ENCODE measurements around the gene LRRC26. TPM values are rescaled to one million over a fixed set of nuclear protein-coding genes. Genes with fewer than 3 reads are reported as not detected.
"Not testable (repeated sequence)": the region's sequence is repeated elsewhere in the genome, so short reads cannot be mapped to it uniquely, and the experiment has no call there.

Gene LRRC26
- total RNA-seq, 2 experiments from 2014 or later, result not detected

- ATAC-seq (no peak), DNase-seq (no peak)
- Mint-ChIP-seq H3K27me3 (ENCODE audit: low read depth) (peaks cover 34% of the 10 kb centered on the region), H3K4me1 (ENCODE audit: low read depth) (peaks cover 14% of the 10 kb centered on the region), H3K27ac (no peak overlapping the region), H3K4me3 (no peak overlapping the region), H3K36me3 (ENCODE audit: low read depth) (no peaks in the 10 kb centered on the region), H3K9me3 (ENCODE audit: insufficient read depth) (no peaks in the 10 kb centered on the region)
- CTCF ChIA-PET, result no interaction called here
- POLR2A ChIA-PET, result no interaction called here
These were observed 28.6 kb downstream of the LRRC26 start for GRCh38 chr9:137141050-137141810.

GRCh38 chr9:137140151-137141012 lies 29.5 kb downstream of the LRRC26 start:
- ATAC-seq (no peak), DNase-seq (no peak)
- peaks cover 39% of the 10 kb centered on the region for H3K27me3 Mint-ChIP-seq (ENCODE audit: low read depth)
- H3K9me3 Mint-ChIP-seq (ENCODE audit: insufficient read depth), result no peaks in the 10 kb centered on the region
- CTCF ChIA-PET, result no interaction called here
- no peak overlapping the region for H3K27ac Mint-ChIP-seq
- POLR2A ChIA-PET, result interaction anchor here (1.0 kb wide), 1 partner anchor 11 kb away, joined by 3 read pairs; no protein-coding TSS in a partner anchor
- peaks cover 14% of the 10 kb centered on the region for H3K4me1 Mint-ChIP-seq (ENCODE audit: low read depth)
- H3K36me3 Mint-ChIP-seq (ENCODE audit: low read depth), result no peaks in the 10 kb centered on the region
- H3K4me3 Mint-ChIP-seq, result no peak overlapping the region

- Mint-ChIP-seq H3K27ac (no peak overlapping the region), H3K36me3 (ENCODE audit: low read depth) (no peaks in the 10 kb centered on the region), H3K4me3 (no peak overlapping the region), H3K4me1 (ENCODE audit: low read depth) (peaks cover 14% of the 10 kb centered on the region), H3K27me3 (ENCODE audit: low read depth) (peaks cover 39% of the 10 kb centered on the region), H3K9me3 (ENCODE audit: insufficient read depth) (no peaks in the 10 kb centered on the region)
- DNase-seq (no peak), ATAC-seq (peak; percentile 41)
- POLR2A ChIA-PET, result interaction anchor here (1.0 kb wide), 1 partner anchor 10 kb away, joined by 3 read pairs; no protein-coding TSS in a partner anchor
- CTCF ChIA-PET, result no interaction called here
These were observed 30.2 kb downstream of the LRRC26 start for GRCh38 chr9:137139468-137140150.

- POLR2A ChIA-PET, result interaction anchor here (1.0 to 2.0 kb wide), 2 partner anchors 10 to 11 kb away, joined by 3 to 4 read pairs; no protein-coding TSS in a partner anchor
- peaks cover 41% of the 10 kb centered on the region for H3K27me3 Mint-ChIP-seq (ENCODE audit: low read depth)
- CTCF ChIA-PET, result no interaction called here
- peaks cover 14% of the 10 kb centered on the region for H3K4me1 Mint-ChIP-seq (ENCODE audit: low read depth)
- H3K27ac Mint-ChIP-seq, result no peak within 1 kb of the TSS
- no peaks in the 10 kb centered on the region for H3K9me3 Mint-ChIP-seq (ENCODE audit: insufficient read depth)
- no peak within 1 kb of the TSS for H3K4me3 Mint-ChIP-seq
- ATAC-seq (peak; percentile 84), DNase-seq (peak; percentile 54)
- H3K36me3 Mint-ChIP-seq (ENCODE audit: low read depth), result no peaks in the 10 kb centered on the region
These were observed 31.0 kb downstream of the LRRC26 start, which contains the start of gene GRIN1 for GRCh38 chr9:137138722-137139467. TSS of gene GRIN1 (plus strand) at chr9:137139154. CDS start at chr9:137139487, 333 bp downstream.

GRCh38 chr9:137138058-137138721 lies 31.7 kb downstream of the LRRC26 start:
- no peak overlapping the region for H3K4me3 Mint-ChIP-seq
- H3K4me1 Mint-ChIP-seq (ENCODE audit: low read depth), result peaks cover 14% of the 10 kb centered on the region
- no peak overlapping the region for H3K27ac Mint-ChIP-seq
- CTCF ChIA-PET, result interaction anchor here (1.6 kb wide), 1 partner anchor 98 kb away, joined by 3 read pairs; no protein-coding TSS in a partner anchor
- POLR2A ChIA-PET, result interaction anchor here (1.0 to 2.0 kb wide), 2 partner anchors 9 to 12 kb away, joined by 3 to 4 read pairs; no protein-coding TSS in a partner anchor
- peaks cover 43% of the 10 kb centered on the region for H3K27me3 Mint-ChIP-seq (ENCODE audit: low read depth)
- no peaks in the 10 kb centered on the region for H3K36me3 Mint-ChIP-seq (ENCODE audit: low read depth)
- ATAC-seq (no peak), DNase-seq (no peak)
- no peaks in the 10 kb centered on the region for H3K9me3 Mint-ChIP-seq (ENCODE audit: insufficient read depth)

GRCh38 chr9:137136881-137137607 lies 32.8 kb downstream of the LRRC26 start:
- no peak overlapping the region for H3K27ac Mint-ChIP-seq
- CTCF ChIA-PET, result interaction anchor here (1.6 kb wide), 1 partner anchor 100 kb away, joined by 3 read pairs; no protein-coding TSS in a partner anchor
- peaks cover 42% of the 10 kb centered on the region for H3K27me3 Mint-ChIP-seq (ENCODE audit: low read depth)
- ATAC-seq (no peak), DNase-seq (no peak)
- H3K9me3 Mint-ChIP-seq (ENCODE audit: insufficient read depth), result no peaks in the 10 kb centered on the region
- no peak overlapping the region for H3K4me3 Mint-ChIP-seq
- POLR2A ChIA-PET, result interaction anchor here (0.6 to 2.0 kb wide), 2 partner anchors 8 to 23 kb away, joined by 3 to 4 read pairs; no protein-coding TSS in a partner anchor
- peaks cover 14% of the 10 kb centered on the region for H3K4me1 Mint-ChIP-seq (ENCODE audit: low read depth)
- H3K36me3 Mint-ChIP-seq (ENCODE audit: low read depth), result no peaks in the 10 kb centered on the region

- H3K4me3 Mint-ChIP-seq, result no peak overlapping the region
- no peaks in the 10 kb centered on the region for H3K9me3 Mint-ChIP-seq (ENCODE audit: insufficient read depth)
- H3K27ac Mint-ChIP-seq, result no peak overlapping the region
- no peak for ATAC-seq
- peaks cover 14% of the 10 kb centered on the region for H3K4me1 Mint-ChIP-seq (ENCODE audit: low read depth)
- no peaks in the 10 kb centered on the region for H3K36me3 Mint-ChIP-seq (ENCODE audit: low read depth)
- no peak for DNase-seq
- CTCF ChIA-PET, result interaction anchor here (1.6 kb wide), 1 partner anchor 100 kb away, joined by 3 read pairs; no protein-coding TSS in a partner anchor
- POLR2A ChIA-PET, result interaction anchor here (1.0 kb wide), 1 partner anchor 15 kb away, joined by 3 read pairs; no protein-coding TSS in a partner anchor
- peaks cover 38% of the 10 kb centered on the region for H3K27me3 Mint-ChIP-seq (ENCODE audit: low read depth)
These were observed 33.5 kb downstream of the LRRC26 start for GRCh38 chr9:137136261-137136880.

GRCh38 chr9:137135154-137135553 lies 34.7 kb downstream of the LRRC26 start:
- H3K4me3 Mint-ChIP-seq; H3K36me3 Mint-ChIP-seq (ENCODE audit: low read depth); CTCF ChIA-PET; H3K4me1 Mint-ChIP-seq (ENCODE audit: low read depth); H3K9me3 Mint-ChIP-seq (ENCODE audit: insufficient read depth); H3K27ac Mint-ChIP-seq; ATAC-seq; DNase-seq: not testable (repeated sequence)
- POLR2A ChIA-PET, result interaction anchor here (0.6 to 1.0 kb wide), 2 partner anchors 16 to 169 kb away, joined by 3 to 4 read pairs; no protein-coding TSS in a partner anchor
- peaks cover 34% of the 10 kb centered on the region for H3K27me3 Mint-ChIP-seq (ENCODE audit: low read depth)

- ChIA-PET POLR2A (interaction anchor here (0.6 kb wide), 1 partner anchor 58 kb away, joined by 3 read pairs; no protein-coding TSS in a partner anchor), CTCF (no interaction called here)
- H3K36me3 Mint-ChIP-seq (ENCODE audit: low read depth), result no peaks in the 10 kb centered on the region
- H3K27ac Mint-ChIP-seq, result no peak overlapping the region
- H3K4me1 Mint-ChIP-seq (ENCODE audit: low read depth), result peaks cover 4% of the 10 kb centered on the region
- ATAC-seq, result no peak
- H3K4me3 Mint-ChIP-seq, result no peak overlapping the region
- no peak for DNase-seq
- H3K27me3 Mint-ChIP-seq (ENCODE audit: low read depth), result peaks cover 28% of the 10 kb centered on the region
- no peaks in the 10 kb centered on the region for H3K9me3 Mint-ChIP-seq (ENCODE audit: insufficient read depth)
These were observed 35.7 kb downstream of the LRRC26 start for GRCh38 chr9:137134191-137134590.

Measured in activated CD8-positive, alpha-beta T cell treated with anti-CD3 and anti-CD28 coated beads, Interleukin-2, amount 10 ng/mL, durations not matched to agents 7 days and 5 days (primary cell).